IPS-18c (cell line): ENCODE data around the gene GFRA4.

ENCODE experiments used
- H3K4me3 ChIP-seq: 2 replicates; pipeline ENCODE4 v1.7.0; 2013; ENCODE audit warnings: low read depth, mild to moderate bottlenecking, low read length, moderate library complexity; ENCODE audit not compliant: insufficient read depth
- H3K9me3 ChIP-seq: one replicate; pipeline ENCODE4 v1.6.1; 2013; ENCODE audit warnings: mild to moderate bottlenecking, low read length, moderate library complexity; ENCODE audit not compliant: control insufficient read depth, insufficient read depth

GFRA4 gene

DNA sequence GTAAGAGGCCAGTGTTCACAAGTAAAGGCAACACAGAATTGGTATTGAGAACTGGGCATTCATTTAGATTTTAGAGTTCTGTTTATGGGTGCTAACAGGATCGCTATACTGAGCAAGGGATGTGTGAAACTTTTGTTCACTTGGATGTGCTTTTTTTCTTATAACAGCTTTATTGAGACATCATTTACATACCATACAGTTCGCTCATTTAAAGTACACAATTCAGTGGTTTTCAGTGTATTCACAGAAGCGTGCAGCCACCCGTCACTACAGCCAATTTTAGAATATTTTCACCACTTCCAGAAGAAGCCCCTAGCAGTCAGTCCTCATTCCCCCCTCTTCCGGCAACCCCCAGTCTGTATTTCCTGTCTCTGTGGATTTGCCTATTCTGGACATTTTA is 48.7 kb downstream of the GFRA4 start:
- H3K9me3 ChIP-seq: no peaks in the 10 kb centered on the region
- H3K4me3 ChIP-seq: no peak overlapping the region

DNA sequence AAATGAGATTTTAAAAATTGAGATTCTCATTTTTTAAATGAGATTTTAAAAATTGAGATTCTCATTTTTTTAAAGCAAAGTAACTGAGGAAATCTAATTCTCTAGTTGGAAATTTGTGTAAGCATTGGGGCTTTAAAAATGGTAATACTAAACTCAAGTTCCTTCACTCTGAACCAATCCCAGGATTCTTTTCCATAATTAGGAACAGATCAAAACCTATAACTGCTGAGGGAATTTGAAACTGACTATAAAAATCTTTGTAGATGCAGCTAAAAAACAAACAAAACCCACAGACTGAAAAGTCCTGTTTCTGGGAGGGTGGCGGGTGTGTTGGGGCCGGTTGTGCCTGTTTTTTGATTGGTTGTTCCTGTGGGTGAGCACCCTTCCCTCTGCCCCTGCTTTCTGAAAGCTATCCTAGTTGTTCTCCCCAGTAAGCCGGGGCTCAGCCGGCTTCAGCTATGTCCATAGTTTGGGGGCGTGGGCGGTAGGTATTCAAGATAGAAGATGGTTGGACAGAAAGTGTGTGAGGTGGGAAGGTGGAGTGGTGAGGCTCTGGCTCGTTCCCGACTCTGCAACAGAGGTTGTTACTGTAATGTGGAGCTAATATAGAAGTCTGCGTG is 49.3 kb downstream of the GFRA4 start:
- no peak overlapping the region for H3K4me3 ChIP-seq

DNA sequence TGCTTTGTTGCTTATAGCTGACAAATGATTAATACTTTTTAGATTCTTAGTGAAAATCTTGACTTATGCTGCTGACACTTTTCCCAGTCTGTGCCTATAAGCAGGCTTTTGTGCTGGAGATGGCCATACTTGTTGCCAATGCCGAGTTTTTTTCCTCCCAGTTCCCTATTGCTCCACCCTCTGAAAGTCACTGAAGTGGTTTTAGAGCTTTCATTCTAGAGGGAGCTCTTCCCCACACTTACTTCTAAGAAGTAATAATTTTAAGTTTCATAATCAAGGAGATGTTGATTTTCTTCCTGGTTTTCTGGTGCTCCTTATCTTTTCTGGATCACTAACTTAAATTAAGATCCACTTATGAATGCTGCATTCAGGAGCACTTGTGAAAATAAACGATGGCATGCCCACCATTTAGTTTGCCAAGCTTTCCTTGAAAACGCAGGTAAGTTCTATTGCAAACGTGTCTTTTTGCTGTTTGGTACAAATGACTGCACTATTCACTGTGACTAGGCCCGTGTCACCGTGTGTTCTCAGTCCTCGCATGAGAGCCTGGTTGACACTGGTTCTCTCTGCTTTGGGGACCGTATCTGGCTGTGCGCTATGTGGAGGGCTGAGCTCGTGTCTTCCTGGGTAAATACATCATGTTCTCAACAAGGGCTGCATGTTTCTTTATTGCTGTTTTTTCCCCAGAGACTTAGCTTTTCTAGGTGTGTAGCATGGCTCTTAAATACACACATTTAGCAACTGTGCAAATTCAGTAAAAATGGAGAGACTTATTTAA is 50.2 kb downstream of the GFRA4 start:
- no peak overlapping the region for H3K4me3 ChIP-seq
- no peaks in the 10 kb centered on the region for H3K9me3 ChIP-seq

More for the DNA sequence above, 49.3 kb downstream of the GFRA4 start:
- no peaks in the 10 kb centered on the region for H3K9me3 ChIP-seq

DNA sequence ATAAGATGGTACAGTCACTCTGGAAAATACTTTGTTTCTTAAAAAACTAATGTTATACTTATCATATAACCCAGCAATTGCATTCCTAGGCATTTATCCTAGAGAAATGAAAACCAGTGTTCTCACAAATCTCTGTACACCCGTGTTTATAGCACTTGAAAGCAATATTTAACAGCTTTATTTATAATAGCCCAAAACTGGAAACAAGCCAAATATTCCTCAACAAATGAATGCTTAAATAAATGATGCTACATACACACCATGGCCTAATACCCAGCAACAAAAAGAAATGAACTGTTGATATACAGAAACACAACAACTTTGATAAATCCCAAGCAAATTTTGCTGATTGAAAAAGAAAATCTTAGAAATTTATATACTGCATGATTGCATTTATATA is 51.3 kb downstream of the GFRA4 start:
- Histone ChIP-seq H3K4me3 (no peak overlapping the region), H3K9me3 (no peaks in the 10 kb centered on the region)
